ENCODE measurements around the gene TPST2.

Gene TPST2

DNA sequence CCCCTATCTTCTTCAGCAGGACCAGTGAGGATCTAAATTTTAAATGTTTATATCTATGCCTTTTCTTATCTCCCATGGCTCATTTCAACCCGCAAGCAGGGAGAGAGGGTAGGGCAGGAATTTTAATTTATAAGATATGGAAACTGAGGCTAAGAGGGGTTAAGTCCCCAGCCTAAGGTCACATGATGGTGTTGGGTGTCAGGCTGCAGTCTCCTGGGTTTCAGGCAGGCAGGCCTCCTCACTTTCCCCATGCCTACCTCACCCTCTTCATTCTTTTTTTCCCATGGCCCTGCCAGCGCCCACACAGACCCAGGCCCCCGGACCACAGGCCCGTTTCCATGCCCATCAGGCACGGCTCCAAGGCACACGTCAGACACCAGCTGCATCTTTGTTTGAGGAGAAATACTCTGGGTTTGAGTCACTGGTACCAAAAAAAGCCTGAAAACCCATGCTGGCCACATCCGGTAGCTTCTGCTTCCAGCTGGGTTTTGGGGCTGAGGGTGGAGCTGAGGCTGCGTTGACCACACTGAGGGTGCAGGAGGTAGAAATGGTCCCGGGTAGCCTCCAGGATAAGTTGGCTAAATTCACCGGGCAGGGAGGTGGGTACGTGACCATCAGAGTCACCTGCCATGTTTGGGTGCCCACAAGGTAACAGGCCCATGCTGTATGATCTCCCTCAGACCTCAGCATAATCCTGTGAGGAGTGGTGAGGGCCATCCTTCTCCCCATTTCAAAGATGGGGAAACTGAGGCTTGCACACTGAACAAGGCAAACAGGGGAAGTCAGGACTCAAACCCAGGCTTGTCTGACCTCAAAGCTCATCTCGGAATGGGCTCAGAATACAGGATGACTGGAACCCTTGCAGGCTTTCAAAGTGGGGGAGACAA, 20.4 kb upstream of the TPST2 start:
- DNase-seq (ENCODE audit: low spot score): no peak

DNA sequence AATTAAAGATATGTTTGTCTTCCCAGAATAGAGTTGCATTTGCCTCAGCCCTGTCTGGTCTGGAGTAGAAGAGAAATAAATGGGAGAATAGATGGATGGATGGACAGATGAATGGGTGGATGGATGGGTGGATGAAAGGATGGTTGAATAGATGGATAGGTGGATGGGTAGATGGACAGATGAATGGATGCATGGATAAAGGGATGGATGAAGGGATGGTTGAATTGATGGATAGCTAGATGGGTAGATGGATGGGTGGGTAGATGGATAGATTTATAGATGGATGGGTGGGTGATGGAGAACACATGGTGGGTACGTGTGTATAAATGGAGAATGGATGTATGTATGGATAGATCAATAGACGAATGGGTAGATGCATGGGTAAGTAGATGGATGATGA, 19.4 kb upstream of the TPST2 start:
- DNase-seq (ENCODE audit: low spot score): no peak

DNA sequence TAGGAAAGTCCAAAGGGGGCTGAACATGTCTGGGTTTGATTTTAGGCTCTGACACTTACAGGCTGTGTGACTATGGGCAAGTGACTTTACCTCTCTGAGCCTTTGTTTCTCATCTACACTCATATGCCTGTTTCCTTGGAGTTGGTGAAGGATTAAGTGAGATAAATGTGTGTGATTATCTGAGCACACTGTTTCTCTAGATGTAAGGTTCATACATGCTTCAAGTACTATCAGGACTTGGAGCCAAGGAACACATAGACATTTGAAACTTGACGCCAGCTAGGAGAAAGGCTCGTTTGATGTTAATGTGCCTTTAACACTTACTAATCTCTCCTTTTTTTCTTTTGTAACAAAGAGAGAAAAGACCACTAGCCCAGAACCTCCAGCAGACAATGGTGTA, 18.2 kb upstream of the TPST2 start:
- no peak for DNase-seq (ENCODE audit: low spot score)

DNA sequence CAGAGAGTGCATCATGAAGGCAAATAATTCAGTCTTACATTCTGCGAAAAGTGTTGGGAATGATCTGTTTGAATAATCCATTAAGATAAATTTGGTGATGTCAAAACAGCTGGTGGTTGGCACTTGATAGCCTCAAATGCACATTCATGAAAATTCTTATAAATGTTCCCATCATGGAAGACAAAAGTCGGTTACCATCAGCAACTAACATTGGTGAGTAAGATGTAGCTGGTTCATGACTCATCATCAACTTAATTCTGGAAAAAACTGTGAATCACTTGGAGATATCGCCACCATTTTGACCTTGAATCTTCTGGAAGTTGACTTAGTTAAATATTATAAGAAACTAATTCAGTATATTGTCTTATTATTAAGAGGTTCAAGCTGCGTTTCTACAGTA, 16.7 kb upstream of the TPST2 start:
- peak; percentile 26 for DNase-seq (ENCODE audit: low spot score)

DNA sequence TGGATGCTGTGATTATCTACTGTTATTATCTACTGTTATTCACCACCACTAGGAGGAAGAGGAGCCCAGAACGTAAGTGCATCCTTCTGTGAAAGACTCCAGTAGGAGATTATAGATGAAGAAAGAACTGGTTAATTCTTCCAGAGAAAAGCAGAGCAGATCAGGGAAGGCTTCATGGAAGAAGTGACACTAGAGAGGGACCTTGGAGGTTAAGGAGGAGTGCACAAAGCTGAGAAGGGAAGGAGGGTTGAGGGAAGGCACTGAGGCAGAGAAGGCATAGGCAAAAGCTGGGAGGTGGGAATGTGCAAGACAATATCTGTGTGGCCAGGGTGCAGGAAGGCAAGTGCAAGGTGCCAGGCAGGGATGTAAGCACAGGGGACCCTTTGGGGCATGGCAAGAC, 14.4 kb upstream of the TPST2 start:
- DNase-seq (ENCODE audit: low spot score): no peak

DNA sequence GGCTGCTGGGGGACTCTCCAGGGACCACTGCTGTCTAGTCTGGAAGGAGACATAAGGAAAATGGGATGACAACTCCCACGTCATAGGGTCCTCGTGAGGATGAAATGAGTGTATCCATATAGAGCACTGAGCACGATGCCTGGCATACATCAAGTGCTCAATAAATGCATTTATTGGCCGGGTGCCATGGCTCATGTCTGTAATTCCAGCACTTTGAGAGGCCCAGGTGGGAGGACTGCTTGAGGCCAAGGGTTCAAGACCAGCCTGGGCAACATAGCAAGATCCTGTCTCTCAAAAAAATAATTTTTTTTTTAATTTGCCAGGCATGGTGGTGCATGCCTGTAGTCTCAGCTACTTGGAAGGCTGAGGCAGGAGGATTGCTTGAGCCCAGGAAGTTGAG, 12.2 kb upstream of the TPST2 start:
- DNase-seq (ENCODE audit: low spot score): no peak

DNA sequence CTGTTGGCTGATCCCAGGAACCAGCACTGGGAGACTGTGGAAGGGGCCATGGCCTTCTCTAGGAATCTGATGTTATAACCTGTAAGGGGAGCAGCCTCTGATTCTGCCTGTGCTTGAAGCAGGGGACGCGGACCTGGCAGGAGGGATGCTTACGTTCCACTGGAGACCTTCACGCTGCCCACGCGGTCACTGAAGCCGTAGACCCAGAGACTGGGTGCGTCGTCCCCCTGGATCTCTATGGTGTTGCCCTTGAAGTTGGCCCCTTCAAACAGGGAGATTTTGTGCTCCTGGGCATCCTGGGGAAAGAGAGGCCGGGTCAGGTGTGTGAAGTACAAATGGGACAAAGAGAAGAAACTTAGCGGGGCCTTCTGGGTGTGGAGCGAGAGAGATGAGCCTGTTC, 11.8 kb upstream of the TPST2 start:
- DNase-seq (ENCODE audit: low spot score): no peak

DNA sequence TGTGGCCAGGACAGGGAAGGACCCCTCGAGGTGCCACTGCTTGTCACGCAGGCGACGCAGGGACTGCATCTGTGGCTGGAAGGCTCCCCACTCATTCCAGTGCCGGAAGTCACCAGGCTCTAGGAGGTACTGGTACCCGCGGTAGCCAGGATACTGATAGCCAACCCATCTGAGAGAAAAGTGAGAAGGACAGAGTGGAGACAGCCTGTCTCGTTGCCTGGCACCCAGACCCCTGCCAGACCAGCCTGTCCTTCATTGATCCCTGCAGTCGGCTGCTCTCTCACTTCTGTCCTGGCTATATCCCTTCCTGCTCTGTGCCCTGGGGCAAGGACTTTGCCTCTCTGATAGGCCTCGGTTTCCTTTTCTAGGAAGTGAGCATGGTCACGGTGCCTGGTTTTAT, 9.6 kb upstream of the TPST2 start:
- no peak for DNase-seq (ENCODE audit: low spot score)

DNA sequence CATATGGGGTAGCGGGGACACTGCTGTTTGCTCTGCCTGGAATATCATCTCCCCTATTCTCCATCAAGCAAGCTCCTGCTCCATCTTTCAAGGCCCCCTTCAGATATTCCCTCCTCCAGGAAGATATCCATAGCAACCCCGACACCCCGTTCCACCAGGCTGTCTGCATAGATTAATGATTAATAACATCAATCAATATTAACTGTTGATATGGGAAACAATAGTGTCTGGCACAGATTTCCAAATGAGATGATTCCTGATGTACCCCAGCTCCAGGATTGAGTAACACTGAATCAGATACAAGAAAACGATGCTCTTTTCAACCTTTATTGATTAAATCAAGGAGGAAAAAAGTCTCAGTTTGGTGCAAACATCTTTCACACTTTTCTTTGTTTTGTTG, 7.5 kb upstream of the TPST2 start:
- DNase-seq (ENCODE audit: low spot score): no peak

DNA sequence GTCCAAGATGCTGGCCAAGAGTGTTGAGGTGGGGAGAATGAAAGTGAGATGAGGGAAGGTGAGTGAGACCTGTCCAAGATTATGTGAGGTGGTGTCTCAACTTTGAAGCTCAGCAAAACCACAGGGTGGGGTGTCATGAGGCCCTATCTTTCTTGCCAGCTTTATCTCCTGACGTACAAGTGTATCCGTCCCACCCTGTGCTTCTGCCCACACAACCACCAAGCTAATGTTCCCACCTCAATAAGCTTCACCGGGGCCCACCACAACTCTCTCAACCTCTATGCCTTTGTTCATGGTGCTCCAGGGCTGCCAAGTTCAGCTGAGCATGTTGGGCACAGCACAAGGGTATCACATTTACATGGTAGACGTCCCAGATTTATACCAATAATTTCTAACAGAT, 7.1 kb upstream of the TPST2 start:
- no peak for DNase-seq (ENCODE audit: low spot score)

DNA sequence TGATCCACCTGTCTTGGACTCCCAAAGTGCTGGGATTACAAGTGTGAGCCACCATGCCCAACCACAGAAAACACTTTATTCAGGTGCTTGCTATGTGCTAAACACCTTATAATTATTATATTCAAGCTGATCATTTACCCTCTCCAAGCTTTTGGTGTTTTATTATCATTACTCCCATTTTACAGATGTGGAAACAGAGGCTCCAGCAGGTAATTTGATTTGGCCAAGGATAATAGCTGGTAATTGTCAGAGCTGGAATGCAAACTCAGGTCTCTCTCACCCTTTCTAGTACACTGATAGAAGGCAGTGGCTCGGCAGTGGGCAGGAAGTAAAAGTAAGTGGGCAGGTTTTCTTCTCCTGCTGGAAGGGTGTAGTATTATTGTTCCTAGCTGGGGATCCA, 3.8 kb upstream of the TPST2 start:
- no peak for DNase-seq (ENCODE audit: low spot score)

DNA sequence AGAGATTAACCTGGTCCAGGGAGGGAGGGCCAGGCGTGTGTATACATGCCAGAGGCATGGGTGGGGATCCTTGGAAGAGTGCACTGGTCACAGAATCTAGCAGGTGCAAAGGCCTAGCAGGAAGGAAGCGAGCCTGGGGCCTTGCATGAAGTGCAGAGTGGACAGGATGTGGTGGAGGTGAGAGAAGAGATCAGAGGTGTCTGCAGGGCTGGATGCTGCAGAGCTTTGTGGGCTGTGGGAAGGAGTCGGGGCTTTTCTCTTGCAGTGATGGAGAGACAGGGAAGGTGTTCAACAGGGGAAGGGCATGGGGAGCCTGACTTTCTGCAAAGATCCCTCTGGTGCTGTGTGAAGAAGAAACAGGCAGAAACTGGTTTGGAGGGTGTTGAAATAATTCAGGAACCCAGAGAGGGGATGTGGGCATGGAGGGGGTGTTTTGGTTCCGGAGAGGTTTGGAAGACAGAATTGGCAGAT, 2.5 kb upstream of the TPST2 start:
- no peak for DNase-seq (ENCODE audit: low spot score)

DNA sequence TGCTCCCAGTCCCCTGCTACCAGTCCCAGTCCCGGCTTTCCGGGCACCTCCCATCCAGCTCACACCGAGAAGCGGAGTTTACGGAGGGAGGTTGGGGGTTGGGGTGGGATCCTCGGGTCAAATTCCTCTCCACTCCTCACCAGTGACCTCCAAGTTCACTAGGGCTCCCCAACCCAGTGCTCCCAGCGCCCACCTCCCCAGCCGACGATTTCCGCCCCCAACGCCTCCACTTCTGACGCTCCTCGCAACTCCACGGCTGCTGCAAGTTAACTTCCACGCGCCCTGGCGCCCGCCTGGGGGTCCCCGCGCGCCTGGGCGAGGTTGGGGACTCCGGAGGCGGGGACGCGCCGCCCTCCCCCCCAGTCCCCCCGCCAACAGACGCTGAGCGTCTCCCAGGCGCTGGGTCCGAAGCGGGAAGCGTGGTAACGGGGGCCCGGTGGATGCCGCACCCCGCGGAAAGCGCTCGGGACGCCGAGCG, 526 bp downstream of the TPST2 start:
- DNase-seq (ENCODE audit: low spot score): peak; percentile 31

DNA sequence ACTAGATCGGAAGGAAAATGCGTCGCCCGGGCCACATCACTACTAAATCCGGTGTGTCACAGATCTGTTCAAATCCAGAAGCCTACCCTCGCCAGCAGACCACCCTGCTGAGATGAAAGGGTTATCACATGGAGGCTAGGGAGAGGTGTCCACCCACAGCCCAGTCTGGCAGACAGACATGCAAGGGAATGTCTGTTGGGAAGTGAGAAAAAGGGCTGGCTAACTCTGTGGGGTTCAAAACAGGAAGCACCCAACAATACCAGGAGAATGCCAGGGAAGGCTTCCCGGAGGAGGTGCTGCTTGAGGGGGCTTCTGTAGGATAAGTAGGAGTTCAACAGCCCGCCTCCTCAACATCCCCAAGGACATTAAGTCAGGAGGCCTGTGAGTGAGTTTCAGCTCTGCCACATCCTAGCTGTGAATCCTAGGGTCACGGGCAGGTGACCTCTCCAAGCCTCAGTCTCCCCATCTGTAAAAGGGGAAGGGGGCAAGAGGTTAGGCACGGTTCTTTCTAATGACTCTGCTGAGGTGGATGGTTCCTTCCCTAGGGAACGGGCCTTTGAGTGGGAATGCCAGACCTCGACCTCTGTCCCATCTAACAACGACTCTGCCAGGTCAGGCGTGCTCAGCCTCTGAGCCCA, 1.1 kb downstream of the TPST2 start:
- DNase-seq (ENCODE audit: low spot score): no peak

DNA sequence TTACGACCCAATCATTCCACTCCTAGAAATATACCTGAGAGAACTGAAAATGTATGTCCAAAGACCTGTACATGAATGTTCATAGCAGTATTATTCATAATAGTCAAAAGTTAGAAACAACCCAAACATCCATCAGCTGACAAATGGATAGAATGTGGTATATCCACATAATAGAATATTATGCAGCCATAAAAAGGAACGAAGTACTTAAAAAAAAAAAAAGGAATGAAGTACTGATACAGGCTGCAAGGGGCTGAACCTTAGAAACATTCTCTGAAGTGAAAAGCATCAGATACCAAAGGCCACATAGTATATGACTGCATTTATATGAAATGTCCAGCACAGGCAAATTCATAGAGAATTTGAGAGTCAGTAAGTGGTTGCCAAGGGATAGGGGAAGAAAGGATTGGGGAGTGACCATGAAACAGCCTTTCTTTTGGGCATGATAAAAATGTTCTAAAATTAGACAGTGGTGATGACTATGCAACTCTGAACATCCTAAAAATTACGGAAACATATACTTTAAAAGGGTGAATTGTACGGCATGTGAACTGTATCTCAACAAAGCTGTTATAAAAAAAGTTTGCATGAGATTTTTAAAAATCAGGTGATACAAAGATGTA, 1.8 kb downstream of the TPST2 start:
- DNase-seq (ENCODE audit: low spot score): no peak

DNA sequence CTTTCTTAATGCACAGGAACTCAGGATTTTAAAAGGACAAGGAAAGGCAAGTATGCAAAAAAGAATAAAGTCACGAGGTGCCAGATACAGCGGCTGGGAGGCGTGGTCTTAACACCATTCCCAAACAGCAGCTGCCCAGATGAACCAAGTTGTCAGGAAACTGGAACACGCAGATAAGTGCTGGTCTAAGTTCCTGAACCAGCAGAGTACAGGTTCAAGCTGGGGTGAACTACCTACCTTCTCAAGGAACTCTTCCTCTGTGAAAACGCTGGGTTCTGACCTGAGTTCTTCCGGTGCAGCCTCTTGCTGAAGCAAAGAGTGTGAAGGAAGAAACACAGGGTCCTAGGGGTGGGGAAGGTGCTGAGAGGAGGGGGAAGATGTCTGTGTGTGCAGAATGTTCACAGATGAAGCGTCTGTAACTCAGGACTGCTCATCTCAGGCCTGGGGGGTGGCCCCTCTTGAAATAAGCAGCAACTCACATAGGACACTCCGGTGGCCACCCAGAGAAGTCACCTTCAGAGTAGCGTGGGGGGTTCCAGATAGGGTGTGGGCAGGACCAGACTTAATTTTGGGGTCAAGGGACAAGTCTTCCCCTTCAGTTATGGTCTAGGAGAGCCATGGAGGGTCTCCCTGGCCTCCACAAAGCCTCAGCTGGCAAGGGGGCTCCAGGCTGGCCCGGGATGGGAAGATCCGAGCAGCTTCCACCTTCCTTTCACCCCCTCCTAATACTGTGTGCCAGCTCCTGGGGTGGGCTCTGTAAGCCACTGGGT, 3.2 kb downstream of the TPST2 start:
- DNase-seq (ENCODE audit: low spot score): no peak

DNA sequence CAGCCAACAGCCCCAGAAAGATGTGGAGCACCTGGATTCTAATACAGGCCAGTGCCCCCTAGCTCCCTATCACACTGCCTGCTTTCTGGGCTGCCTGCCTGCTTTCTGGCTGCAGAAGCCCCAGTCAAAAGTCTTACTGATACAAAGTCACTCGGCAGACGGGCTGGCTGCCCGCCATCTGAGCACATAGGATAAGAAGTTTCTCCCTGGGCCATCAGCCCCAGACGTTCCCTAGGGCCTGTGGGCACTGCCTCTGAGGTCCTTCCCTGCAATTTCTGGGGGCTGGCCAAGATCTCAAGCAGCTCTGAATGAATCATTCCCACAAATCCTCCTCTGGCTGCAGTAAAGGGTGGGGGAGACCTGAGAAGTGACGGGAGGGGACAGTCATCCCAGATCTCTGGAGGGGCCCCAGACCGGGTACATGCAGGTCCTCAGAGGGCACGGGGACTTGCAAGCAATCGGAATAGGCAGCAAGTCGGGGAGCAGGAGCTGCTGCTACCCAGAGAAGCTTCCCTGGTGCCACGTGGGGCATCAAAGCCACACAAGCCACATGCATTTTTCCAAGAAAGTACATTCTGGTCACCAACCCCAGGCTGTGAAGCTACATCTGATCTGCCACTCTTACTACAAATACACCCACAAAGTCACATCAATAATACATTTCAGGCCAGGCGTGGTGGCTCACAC, 4.7 kb downstream of the TPST2 start:
- DNase-seq (ENCODE audit: low spot score): peak; percentile 70

DNA sequence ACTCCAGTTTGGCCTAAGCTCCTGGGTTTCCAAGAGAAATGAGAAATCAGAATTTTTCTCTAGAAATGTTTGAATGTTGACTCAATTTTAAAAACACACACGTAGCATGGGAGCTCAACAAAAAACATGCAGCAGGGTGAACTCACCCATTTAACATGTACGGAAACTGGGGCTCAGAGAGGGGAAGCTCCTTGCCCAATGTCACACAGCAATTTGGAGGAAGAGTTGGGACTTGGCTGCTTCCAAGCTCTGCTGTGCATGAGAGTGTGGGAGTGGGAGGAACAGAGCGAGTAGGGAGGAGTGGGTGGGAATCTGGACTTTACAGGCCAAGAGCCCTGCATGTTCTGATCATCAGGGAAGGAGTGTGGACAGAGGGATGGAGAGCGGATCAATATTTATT, 5.9 kb downstream of the TPST2 start:
- DNase-seq (ENCODE audit: low spot score): no peak

DNA sequence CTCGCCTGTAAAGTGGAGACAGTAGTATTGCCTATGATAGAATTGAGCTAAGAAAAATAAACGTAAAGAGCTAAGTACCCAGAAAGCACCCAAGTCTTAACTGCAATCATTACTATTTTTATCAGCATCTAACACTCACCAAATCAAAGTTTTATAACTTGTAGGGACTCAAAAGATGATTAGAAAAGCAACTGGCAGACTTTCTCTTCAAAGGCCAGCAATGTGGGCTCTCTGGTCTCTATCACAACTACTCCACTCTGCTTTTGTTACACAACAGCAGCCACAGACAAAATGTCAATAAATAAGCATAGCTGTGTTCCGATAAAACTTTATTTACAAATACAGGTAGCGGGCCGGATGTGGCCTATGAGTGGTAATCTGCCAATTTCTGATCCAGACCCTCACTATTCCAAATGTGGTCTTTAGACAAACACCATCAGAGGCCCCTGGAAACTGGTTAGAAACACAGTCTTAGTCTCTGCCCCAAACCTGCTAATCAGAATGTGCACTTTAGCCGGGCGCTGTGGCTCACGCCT, 8.2 kb downstream of the TPST2 start:
- no peak for DNase-seq (ENCODE audit: low spot score)

DNA sequence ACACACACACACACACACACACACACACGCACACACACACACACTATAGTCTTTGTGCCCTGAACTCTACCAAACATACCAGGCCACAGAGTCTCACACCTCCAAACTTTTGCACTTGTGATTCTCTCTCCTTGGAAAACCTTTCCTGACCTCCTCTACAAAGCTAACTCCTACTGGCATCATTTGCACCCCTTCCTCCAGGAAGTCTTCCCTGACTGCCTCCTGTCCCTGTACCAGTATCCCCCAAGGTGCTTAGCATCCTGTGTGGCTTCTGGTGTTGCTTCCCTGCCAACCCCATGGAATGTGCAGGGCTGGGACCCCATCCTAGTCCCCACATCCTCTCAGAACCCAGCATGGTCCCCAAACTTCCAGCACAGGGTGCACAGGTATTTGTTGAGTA, 8.9 kb downstream of the TPST2 start:
- no peak for DNase-seq (ENCODE audit: low spot score)

DNA sequence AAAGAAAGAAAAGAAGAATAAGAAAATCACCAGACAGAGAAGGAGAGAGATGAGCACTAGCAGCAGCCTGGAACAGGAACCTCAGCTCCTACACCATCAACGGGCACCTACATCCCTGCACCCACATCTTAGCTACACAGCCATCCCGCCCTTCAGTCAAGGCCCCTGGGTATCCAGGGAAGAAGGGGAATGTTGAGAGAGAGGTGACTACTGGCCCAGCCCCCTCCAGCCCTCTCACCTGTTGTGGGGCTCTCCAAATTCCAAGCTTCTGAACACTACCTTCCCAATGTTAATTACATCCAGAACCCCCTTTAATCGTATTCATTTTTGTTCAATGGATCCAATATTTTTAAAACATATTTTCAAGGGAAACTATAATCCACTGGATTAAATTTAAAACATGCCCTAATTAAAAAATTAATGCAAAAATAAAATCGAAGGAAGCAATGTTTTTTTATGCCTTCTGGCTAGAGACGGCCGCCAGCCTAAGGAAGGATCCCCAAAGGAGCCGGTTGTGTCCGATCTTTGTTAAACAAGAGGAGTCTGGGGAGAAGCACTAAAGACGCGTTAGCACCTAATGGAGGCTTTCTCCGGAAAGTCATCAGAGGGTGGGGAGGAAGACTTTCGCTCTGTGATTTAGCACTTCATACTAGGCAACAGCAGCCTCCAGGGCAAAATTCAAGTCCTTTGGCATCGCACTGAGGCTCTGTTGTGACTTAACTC, 9.5 kb downstream of the TPST2 start:
- no peak for DNase-seq (ENCODE audit: low spot score)
